Kidney capillary endothelial cell (primary cell): ENCODE data around the gene EIF3D.

ENCODE experiments used
- DNase-seq: peaks from one replicate; pipeline ENCODE4 v3.0.0-alpha.2; 2018; ENCODE audit warnings: low spot score

Gene EIF3D, protein sequence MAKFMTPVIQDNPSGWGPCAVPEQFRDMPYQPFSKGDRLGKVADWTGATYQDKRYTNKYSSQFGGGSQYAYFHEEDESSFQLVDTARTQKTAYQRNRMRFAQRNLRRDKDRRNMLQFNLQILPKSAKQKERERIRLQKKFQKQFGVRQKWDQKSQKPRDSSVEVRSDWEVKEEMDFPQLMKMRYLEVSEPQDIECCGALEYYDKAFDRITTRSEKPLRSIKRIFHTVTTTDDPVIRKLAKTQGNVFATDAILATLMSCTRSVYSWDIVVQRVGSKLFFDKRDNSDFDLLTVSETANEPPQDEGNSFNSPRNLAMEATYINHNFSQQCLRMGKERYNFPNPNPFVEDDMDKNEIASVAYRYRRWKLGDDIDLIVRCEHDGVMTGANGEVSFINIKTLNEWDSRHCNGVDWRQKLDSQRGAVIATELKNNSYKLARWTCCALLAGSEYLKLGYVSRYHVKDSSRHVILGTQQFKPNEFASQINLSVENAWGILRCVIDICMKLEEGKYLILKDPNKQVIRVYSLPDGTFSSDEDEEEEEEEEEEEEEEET

DNA sequence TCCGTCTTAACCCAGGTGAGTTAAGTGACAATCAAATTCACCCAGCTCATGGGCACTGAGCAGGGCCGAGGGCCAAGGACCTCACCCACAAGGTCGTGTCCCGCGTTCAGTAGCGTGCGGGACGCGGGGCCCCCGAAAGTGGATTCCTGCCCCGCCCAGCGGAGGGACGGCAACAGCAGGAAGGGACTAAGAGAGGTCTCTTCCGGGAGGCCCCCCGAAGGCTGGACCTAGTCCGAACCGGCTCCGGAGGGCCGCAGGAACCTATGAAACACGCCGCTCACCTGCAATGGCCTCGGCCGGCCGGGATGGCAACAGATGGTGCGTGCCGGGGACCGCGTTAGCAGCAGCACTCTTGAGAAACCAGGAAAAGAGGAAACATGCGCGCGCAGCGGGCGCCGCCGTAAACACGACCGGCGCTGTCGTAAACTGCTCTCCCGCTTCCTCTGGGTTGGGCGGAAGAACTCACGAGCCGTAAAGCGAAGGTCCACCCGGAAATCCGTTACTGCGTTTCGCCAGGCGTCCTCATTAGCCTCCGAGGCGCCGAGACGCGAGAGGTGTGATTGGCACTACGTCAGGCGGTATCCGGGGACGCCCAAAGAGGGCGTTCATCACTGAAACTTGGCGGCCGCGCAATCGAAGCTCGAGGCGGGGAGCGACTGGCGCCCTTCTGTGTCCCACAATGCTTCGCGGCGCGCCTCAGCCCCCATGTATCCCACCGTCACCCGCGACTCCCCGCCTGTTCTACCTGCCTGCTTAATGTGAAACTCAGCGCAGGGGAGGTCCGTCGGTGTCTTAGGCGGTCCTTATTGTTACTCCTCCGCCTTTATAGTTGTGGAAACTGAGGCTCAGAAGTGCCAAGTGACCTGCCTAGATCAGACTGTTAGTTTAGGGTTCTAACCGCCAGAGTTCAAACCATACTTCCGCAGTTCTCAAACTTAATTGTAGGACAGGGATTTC lies at the start of gene EIF3D:
Gene EIF3D, minus strand, starts transcription at position 372 of the 957 bp plus-strand sequence. CDS start 3,045 bp downstream, outside the sequence.
- peak; percentile 99 for DNase-seq

DNA sequence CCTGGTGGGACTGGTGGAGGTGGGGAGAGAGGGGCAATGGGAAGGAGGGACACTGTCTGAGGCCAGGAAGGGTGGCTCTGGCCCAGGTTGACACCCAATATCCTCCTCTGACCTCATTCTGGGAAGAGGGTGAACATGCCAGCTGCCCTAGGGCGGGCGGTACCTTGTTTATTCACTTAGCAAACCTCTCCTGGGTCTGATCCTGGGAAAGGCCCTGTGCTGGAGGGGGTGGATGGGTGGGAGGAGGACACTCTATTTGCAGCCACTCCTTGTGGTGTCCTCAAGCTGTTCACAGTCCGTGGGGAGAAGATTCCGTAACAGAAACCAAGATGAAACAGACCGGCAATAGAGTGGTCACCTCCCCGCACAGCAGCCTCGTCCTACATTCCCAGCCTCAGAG lies 49.7 kb upstream of the EIF3D start:
- DNase-seq: no peak

DNA sequence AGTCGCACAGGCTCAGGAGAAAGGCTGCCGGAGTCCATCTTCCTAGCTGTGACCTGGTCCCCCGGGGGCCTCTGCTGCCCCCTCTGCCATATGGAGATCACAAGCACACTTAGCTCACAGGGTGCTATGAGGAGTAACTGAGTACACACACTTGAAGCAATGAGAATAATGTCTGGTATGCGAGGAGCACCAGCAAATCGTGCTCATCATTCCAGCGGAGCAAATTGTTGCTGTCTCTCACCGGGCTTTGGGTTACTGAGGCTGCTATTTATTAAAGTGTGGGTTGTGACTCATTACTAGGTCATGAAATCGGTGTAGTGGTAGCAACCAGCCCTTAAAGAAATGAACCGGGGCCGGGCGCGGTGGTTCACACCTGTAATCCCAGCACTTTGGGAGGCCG lies 48.1 kb upstream of the EIF3D start:
- no peak for DNase-seq

DNA sequence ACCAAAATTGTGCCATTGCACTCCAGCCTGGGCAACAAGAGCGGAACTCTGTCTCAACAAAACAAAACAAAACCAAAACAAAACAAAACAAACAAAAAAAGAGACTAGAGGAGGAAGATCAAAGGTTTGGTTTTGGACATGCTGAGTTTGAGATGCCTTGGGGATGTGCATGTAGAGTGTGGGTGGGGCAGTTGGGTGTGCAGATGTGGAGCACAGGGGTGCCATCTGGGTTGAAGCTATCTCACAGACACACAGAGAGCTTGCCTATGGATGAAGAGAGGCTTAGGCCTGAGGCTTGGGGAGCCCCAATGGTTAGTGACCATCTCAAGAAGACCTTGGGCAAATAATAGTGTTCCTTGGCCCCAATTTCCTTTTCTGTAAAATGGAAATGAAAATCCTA lies 45.8 kb upstream of the EIF3D start:
- DNase-seq: no peak

DNA sequence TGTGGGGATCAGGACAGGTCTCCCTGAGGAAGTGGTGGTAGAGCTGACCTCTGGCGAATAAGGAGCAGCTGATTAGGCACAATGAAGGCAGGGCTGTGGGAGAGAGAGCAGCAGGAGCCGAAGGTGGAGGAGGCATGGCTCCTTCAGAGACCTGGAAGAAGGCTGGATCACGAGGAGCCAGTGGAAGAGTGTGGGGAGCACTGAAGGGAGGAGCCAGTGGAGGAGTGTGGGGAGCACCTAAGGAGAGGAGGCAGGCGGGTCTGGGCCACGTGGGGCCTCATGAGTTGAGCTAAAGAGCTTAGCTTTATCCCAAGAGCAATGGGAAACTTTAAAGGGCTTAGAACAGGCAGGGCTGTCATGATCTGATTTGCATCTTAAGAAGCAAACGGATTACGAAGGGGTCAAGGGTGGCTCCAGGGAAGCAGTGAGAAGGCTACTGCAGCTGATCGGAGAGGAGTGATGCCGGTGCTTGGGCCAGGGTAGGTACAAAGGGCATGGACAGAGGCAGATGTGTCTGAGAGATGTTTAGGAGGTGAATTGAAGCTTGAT lies 44.9 kb upstream of the EIF3D start:
- DNase-seq: no peak

DNA sequence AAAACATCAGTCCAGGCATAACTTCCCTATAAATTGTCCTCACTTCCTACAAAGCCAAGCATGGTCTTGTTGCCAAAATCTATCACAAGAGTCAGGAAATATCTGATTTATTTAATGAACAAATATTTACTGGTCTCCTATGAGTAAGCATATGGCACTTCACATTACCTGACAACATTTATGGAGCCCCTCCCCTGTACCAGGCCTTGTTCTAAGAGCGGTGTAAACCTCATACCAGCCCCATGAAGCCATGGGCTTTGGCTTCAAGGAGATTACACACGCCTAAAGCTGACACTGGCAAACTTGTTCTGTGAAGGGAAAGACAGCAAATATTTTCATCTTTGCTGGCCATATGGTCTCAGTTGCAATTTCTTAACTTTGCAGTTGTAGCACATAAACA lies 43.0 kb upstream of the EIF3D start:
- no peak for DNase-seq

DNA sequence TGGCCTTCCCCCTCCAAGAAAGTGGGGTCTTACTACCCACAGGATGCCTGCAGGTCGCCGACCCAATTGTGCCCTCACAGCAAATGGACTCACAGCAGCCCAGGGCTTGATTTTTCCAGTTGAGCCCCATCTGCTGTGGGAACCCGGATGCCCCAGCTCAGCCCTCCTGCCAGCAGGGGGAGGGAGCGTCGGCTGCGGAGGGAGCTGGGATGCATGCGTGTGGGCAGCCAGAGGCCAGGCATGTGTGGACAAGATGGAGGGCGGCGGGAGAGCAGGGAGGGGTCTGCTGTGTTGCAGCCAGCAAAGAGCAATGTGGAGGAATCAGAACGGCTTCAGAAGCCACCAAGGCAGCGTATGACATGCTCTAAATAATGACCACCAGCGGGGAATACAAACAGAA lies 41.0 kb upstream of the EIF3D start:
- DNase-seq: no peak

DNA sequence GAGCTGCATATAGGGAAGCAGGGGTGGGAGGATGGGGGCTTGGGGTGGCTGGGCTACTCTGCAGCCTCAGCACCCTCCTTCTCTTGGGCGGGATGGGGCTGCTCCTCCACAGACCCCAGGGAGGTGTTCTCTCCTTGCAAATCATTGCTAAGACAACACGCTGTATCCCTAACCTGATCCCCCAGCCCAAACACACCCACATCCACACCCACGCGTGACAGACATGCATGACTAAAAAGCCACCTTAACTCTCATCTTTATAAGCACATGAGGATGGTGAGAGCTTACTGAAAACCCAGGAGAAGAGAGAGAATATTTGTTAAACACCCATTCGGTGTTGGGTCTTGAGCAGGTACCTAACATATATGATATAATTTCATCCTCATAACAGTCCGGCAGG lies 39.9 kb upstream of the EIF3D start:
- no peak for DNase-seq

DNA sequence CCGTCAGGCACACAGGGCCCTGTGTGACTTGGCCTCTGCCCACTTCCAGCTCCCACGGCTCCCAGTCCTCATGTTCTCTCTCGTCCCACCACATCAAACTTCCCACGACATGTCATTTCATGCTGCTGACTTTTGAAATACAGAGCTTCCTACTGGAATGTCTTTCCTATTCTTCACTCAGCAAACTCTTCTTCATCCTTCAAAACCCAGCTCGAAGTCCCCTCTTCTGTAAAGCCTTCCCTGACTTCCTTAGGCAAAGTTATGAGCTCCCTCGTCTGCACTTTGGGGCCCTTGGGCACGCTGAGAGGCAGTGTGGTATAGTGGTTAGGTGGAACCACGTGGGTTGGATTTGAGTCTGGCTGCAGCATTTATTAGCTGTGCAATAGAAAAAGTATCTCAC lies 37.8 kb upstream of the EIF3D start:
- DNase-seq: no peak

DNA sequence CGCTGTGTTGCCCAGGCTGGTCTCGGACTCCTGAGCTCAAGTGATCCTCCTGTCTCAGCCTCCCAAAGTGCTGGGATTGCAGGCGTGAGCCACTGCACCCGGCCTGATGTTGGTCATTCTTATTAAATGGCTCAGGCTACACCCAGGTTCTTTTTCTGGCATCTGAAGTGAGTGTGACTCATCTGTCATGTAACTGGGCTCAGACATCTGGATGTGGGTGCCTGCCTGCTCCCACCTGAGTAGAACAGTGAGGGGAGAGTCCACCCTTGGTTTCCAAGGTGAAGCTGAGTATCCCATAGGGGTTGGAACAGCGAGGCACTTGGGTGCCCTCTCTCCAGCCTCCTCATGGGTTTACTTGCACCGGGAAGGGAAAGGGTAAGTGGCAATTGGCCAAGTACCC lies 36.7 kb upstream of the EIF3D start:
- DNase-seq: no peak

DNA sequence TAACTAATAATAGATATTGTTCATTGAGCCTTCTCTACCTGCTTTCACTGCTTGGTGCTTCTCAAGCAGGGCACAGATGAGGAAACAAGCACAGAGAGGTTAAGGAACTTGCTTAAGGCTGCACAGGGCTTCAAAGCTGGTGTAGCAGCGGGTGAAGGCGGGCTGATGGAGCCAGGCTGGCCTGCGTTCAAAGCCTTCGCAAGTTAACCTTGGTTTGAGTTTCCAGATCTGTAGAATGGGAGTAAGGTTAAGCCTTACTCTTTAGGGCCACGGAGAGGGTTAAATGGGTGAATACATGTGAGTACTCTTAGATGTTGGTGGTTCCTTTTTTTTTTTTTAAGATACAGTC lies 36.2 kb upstream of the EIF3D start:
- DNase-seq: no peak

DNA sequence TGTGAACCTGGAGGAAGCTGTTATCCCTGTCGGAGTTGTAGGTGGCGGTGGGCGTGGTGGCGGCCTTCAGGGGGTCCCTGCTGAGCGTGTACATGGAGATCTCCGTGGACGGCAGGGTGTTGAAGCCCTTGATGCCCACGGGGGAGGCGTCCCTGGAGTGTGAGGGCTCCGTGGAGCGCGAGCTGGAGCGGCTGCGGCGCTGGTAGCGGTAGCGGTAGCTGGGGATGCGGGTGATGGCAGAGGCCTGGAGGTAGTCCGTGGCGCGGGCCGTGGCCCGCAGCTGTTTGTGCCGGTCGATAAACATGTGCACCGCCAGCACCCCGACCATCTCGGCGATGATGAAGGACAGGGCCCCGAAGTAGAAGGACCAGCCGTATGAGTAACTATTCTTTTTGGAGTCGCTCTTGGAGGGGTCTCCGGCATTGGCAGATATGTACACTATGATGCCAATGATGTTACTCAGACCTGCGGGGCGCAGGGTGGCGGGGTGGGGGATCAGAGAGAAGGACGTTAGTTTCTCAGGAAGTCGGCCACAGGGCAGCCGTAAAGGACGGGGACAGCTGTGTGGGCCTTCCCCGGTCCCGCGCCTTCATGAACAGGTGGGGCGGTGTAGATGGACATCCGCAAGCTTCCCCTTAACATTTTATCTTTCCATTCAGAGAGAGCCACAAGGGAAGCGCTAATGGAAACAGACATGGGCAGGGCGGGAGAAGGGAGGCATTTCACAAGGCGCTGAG lies 35.6 kb upstream of the EIF3D start:
- DNase-seq: no peak

DNA sequence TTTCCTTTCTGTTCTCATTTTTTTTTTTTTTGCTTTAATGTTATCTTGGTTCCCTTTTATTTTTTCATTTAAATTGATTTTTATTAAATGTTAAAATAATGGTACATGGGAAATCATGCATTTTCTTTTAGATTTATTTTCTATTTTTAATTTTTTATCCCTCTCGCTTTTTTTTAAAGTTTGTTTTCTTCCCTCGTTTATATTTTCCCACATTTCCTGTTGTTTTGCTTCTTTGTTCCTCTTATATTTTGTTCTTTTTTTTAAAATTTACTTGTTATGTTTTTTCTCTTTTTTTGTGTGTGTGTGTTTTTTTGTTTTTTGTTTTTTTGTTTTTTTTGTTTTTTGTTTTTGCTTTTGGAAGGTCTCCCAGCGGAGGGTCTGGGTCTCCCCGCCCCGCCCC lies 34.9 kb upstream of the EIF3D start:
- DNase-seq: no peak

DNA sequence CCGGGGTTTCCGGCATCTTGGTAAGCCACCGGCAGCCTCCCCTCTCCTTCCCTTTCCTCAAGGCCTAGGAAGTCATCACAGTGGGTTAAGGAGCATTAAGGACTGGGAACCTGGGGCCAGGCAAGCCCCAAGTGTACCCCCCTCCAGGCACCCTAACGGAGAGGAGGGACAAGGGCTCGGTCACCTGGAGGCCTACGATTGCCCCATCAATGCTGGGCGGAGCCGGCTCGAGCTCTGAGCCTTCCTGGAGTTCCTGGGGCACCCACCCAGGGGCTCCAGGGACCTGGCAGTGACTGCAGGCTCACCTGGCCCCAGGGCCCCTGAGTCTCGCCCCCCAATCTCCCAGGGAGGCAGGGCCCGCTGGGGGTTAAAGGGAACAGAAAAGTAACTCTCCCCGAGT lies 34.5 kb upstream of the EIF3D start:
- DNase-seq: no peak

DNA sequence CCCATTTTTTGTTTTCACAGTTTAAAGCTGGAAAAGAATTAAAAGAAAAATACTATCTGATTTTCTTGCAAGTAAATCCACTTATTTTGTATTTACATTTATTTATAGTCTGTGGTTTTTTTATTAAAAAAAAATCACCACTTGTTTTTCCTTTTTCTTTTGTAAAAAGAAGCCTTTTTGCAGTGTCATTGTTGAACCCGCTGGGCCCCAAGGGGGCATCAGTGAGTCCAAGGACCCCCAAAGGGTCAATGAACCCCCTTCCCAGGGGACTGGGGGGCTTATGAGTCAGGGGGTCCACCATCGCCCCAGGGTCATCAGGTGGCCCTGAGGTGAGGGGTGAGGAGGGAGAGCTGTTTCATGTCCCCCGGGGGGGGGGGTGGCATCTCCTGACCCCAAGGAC lies 34.0 kb upstream of the EIF3D start:
- DNase-seq: no peak

DNA sequence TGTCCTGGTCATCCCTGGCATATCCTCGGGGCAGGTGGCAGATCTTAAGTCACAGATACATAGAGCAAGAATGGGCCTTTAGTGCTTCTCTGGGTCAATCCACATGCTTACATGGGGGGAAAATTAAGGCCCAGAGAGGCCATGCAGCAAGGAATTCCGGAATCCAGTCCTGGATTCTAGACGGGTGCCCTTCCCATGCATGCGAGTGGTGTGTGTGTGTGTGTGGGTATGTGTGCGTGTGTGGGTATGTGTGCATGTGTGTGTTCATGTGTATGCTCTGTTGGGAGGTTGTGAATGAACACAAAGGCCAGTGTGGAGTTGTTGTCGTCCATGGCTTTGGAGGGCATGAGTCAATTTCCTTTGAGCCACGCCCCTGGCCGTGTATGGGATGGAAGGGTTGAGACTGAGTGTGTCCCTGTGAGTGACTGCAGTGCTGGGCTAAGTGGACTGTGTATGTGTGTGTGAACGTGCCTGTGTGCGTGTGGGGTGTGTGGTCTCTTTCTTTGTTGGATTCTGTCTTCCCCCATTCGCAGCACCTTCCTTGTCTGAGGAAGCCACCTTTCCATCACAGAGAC lies 33.4 kb upstream of the EIF3D start:
- peak; percentile 71 for DNase-seq

DNA sequence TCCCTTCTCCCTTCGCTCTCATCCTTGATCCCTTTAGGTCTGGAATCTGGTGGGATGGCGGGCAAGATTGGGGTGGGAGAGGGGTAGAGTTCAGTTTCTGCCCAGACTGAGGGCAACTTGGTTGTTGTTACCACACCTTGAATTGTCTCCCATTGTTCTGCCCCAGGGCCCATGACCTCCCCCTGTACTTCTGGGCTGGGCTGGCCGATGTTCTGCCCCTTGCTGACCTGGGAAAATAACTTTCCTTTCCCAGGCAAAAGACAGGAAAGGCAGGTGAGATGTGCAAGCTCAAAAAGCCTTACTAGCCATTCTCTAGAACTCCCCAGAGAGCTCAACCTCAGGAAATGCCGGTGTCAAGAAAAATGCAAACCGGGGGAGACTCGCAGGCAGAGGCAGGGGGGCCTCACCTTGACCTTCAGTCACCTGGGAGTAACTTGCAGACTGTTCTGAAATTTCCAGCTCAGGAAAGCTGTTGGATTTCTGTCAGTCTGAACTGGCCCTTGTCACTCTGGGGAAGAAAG lies 32.4 kb upstream of the EIF3D start:
- no peak for DNase-seq

DNA sequence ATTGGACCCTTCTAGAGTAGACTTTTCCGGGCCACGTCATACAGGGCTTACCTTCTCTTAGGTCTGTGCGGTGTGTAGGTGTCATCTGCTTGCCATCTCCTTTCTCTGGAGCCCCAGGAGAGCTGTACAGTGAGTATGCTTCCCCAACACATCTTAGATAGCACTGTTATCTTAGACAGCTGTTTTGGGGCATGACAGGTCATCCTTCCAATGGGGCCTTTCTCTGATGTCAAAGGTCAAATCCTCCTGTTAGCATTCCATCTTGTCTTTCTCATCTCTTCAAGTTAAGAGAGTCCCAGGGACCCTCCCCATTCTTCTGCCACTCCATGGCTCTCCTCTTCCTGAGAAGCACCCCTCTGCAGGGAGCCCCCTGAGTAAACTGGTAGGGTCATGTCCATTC lies 31.0 kb upstream of the EIF3D start:
- no peak for DNase-seq

DNA sequence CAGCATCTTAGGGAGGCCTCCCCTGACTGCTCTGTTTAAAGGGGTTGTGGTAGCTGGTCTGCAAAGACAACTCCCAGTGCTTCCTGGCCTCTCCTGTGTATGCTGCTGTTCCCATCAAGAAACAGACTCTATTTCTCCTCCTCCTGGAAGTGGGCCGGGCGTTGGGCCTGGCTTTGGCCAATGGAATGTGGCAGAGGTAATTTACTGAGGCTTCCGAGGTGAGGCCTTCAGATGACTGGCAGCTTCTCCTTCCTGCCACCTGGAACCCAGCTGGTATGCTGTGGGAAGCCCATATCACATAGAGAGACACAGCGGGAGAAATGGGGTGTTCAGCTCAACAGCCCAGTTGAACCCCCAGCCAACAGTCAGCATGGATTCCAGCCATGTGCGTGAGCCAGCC lies 25.1 kb upstream of the EIF3D start:
- DNase-seq: no peak

DNA sequence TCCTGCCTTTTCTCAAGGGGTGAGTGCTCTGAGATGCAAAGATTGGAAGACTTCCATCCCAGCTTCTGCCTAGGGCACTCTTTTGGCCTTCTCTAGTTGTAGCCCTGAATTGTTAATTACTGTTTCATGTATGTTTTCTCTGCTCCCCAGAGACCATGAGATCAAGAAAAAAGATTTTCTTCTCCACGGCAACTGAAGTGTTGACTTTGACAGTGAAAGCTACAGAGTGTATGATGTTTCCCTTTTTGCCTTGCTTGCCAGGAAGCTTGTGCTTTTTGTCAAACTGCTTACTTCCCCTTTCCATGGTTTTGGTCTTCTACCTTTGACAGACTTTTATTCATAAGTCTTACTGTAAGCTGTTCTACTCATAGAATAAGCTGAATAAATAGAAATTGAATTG lies 23.3 kb upstream of the EIF3D start:
- DNase-seq: no peak

DNA sequence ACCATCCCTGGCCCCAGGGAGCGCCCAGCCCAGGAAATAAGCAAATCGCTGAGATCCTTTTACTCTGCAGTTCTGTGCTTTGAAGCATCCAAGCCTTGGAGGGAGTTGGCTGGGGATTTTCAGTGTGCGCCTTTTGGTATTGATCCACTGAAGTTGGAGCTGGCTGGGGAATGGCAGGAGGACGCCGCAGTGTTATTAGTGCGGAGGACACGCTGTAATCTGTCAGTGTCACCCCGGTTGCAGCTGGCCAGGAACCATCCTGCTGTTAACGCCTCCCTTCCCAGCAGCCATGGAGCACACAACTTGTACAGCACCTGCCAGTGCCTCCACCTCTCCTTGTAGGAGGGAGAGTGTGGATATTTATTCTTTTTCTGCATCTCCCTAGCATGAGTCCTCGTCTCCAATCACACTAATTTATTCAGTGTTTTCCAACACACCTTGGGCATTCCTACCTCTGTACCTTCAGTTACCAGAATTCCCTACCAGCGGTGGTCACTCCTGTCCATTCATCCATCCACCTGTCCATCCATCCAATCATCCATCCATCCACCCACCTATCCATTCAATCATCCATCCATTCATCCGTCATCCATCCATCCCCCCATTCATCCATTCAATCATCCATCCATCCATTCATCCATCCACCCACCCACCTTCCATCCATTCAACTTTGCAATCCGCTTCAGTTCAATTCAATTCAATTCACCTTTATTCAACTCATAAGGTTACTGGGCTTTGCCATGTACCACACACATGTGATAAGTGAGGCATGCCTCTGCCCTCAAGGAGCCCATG lies 21.9 kb upstream of the EIF3D start:
- no peak for DNase-seq
